Measurements from ENCODE around the gene TLE3. TPM values are rescaled to one million over a fixed set of nuclear protein-coding genes. Genes with fewer than 3 reads are reported as not detected.

The TLE3 gene
- total and polyA plus RNA-seq, 2 of the 13 experiments (the other 11 are each of a cell fraction or from before 2014, with no cell fraction given), result 11.9 to 13.8 TPM

DNA sequence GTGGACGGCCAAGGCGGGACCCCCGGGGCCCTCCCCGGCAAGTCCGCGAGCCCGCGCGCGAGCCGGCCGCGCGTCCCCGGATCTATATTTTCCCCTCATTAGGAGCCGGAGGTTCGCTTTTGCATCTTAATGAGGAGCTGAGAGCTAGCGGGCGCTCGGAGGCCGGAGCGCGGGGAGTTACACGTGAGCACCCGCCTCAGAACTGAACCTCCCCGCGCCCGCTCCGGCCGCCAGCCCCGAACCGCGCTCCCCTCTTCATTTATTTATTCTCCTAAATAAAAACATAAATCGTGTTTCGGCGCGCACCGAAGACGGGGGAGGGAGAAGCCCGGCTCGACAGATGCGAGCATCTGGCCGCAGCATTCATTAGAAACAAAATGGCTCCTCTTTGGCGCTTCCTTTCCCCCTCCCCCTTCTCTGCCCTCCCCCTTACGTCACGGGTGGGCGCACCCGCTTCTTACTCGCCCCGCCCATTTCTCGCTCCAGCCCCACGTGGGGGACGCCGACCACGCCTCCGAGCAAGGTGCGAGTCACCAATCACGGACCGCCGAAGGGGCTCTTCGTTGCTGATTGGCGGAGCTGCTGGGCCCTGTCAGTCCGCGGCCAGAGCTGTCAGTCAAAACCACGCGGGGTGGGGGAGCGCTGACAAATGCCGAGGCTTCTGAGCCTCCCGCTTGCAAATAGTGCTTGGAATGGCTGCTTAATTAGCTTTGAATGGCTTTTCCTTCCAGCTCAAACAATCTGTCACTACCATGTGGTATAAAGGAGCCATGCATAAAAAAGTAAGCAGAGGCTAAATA is 1.6 kb upstream of the TLE3 start (continued):
- TF ChIP-seq, protein P1, sequence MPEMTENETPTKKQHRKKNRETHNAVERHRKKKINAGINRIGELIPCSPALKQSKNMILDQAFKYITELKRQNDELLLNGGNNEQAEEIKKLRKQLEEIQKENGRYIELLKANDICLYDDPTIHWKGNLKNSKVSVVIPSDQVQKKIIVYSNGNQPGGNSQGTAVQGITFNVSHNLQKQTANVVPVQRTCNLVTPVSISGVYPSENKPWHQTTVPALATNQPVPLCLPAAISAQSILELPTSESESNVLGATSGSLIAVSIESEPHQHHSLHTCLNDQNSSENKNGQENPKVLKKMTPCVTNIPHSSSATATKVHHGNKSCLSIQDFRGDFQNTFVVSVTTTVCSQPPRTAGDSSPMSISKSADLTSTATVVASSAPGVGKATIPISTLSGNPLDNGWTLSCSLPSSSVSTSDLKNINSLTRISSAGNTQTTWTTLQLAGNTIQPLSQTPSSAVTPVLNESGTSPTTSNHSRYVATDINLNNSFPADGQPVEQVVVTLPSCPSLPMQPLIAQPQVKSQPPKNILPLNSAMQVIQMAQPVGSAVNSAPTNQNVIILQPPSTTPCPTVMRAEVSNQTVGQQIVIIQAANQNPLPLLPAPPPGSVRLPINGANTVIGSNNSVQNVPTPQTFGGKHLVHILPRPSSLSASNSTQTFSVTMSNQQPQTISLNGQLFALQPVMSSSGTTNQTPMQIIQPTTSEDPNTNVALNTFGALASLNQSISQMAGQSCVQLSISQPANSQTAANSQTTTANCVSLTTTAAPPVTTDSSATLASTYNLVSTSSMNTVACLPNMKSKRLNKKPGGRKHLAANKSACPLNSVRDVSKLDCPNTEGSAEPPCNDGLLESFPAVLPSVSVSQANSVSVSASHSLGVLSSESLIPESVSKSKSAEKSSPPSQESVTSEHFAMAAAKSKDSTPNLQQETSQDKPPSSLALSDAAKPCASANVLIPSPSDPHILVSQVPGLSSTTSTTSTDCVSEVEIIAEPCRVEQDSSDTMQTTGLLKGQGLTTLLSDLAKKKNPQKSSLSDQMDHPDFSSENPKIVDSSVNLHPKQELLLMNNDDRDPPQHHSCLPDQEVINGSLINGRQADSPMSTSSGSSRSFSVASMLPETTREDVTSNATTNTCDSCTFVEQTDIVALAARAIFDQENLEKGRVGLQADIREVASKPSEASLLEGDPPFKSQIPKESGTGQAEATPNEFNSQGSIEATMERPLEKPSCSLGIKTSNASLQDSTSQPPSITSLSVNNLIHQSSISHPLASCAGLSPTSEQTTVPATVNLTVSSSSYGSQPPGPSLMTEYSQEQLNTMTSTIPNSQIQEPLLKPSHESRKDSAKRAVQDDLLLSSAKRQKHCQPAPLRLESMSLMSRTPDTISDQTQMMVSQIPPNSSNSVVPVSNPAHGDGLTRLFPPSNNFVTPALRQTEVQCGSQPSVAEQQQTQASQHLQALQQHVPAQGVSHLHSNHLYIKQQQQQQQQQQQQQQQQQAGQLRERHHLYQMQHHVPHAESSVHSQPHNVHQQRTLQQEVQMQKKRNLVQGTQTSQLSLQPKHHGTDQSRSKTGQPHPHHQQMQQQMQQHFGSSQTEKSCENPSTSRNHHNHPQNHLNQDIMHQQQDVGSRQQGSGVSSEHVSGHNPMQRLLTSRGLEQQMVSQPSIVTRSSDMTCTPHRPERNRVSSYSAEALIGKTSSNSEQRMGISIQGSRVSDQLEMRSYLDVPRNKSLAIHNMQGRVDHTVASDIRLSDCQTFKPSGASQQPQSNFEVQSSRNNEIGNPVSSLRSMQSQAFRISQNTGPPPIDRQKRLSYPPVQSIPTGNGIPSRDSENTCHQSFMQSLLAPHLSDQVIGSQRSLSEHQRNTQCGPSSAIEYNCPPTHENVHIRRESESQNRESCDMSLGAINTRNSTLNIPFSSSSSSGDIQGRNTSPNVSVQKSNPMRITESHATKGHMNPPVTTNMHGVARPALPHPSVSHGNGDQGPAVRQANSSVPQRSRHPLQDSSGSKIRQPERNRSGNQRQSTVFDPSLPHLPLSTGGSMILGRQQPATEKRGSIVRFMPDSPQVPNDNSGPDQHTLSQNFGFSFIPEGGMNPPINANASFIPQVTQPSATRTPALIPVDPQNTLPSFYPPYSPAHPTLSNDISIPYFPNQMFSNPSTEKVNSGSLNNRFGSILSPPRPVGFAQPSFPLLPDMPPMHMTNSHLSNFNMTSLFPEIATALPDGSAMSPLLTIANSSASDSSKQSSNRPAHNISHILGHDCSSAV (CRISPR knock-in tag; IDR thresholded peaks at IDR 0.05; ENCODE audit: borderline replicate concordance), result peak; percentile 100
- TF ChIP-seq, protein P2, sequence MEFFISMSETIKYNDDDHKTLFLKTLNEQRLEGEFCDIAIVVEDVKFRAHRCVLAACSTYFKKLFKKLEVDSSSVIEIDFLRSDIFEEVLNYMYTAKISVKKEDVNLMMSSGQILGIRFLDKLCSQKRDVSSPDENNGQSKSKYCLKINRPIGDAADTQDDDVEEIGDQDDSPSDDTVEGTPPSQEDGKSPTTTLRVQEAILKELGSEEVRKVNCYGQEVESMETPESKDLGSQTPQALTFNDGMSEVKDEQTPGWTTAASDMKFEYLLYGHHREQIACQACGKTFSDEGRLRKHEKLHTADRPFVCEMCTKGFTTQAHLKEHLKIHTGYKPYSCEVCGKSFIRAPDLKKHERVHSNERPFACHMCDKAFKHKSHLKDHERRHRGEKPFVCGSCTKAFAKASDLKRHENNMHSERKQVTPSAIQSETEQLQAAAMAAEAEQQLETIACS (CRISPR knock-in tag; IDR thresholded peaks at IDR 0.05), result no peak; the same call in 1 of the 2 replicates
- TF ChIP-seq TCF7 (IDR thresholded peaks at IDR 0.05; ENCODE audit: low read depth) (peak; percentile 71), MEIS1 (CRISPR knock-in tag; IDR thresholded peaks at IDR 0.05; ENCODE audit: borderline replicate concordance) (peak; percentile 100), ZFY (CRISPR knock-in tag; IDR thresholded peaks at IDR 0.05) (peak; percentile 47; the same call in 1 of the 2 replicates), TMF1 (CRISPR knock-in tag; IDR thresholded peaks at IDR 0.05; ENCODE audit: low read depth) (0 out of 2 replicates have a peak, but pooled peaks have one; percentile 46), POLR2A (IDR thresholded peaks at IDR 0.05; ENCODE audit: insufficient read depth in 1 of 2, low read depth in 2 of 2, low read length in 2 of 2) (peak; percentile 85 to 92), MAZ (IDR thresholded peaks at IDR 0.05; ENCODE audit: borderline replicate concordance, low read depth, low read length) (peak; percentile 59; the same call in 1 of the 2 replicates), MAZ (CRISPR knock-in tag; IDR thresholded peaks at IDR 0.05; ENCODE audit: low read depth) (peak; percentile 70), KAT8 (CRISPR knock-in tag; IDR thresholded peaks at IDR 0.05) (peak; percentile 45; the same call in 1 of the 2 replicates), ZNF335 (CRISPR knock-in tag; IDR thresholded peaks at IDR 0.05) (no peak), POLR2AphosphoS2 (IDR thresholded peaks at IDR 0.05; ENCODE audit: low read depth, low read length) (0 out of 2 replicates have a peak, but pooled peaks have one; percentile 71)
- TF ChIP-seq, protein P3, sequence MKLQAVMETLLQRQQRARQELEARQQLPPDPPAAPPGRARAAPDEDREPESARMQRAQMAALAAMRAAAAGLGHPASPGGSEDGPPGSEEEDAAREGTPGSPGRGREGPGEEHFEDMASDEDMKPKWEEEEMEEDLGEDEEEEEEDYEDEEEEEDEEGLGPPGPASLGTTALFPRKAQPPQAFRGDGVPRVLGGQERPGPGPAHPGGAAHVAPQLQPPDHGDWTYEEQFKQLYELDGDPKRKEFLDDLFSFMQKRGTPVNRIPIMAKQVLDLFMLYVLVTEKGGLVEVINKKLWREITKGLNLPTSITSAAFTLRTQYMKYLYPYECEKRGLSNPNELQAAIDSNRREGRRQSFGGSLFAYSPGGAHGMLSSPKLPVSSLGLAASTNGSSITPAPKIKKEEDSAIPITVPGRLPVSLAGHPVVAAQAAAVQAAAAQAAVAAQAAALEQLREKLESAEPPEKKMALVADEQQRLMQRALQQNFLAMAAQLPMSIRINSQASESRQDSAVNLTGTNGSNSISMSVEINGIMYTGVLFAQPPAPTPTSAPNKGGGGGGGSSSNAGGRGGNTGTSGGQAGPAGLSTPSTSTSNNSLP (IDR thresholded peaks at IDR 0.05; ENCODE audit: low read depth, low read length), result peak; percentile 46
- TF ChIP-seq, protein P4, sequence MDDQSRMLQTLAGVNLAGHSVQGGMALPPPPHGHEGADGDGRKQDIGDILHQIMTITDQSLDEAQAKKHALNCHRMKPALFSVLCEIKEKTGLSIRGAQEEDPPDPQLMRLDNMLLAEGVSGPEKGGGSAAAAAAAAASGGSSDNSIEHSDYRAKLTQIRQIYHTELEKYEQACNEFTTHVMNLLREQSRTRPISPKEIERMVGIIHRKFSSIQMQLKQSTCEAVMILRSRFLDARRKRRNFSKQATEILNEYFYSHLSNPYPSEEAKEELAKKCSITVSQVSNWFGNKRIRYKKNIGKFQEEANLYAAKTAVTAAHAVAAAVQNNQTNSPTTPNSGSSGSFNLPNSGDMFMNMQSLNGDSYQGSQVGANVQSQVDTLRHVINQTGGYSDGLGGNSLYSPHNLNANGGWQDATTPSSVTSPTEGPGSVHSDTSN (CRISPR knock-in tag; IDR thresholded peaks at IDR 0.05; ENCODE audit: borderline replicate concordance), result peak; percentile 94; the same call in 1 of the 2 replicates
- TF ChIP-seq, protein P5, sequence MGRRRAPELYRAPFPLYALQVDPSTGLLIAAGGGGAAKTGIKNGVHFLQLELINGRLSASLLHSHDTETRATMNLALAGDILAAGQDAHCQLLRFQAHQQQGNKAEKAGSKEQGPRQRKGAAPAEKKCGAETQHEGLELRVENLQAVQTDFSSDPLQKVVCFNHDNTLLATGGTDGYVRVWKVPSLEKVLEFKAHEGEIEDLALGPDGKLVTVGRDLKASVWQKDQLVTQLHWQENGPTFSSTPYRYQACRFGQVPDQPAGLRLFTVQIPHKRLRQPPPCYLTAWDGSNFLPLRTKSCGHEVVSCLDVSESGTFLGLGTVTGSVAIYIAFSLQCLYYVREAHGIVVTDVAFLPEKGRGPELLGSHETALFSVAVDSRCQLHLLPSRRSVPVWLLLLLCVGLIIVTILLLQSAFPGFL (CRISPR knock-in tag; IDR thresholded peaks at IDR 0.05), result no peak
